Amniotic stem cell (primary cell): Measurements from ENCODE around the gene SLK.

Source experiments
- DNase-seq: peaks from one replicate; lab custom pipeline; 2025; lab: John Stamatoyannopoulos, UW

SLK gene

GRCh38 chr10:103941801-103942200 is 25.1 kb upstream of the SLK start:
- no peak for DNase-seq

GRCh38 chr10:103942866-103943265 is 24.1 kb upstream of the SLK start:
- no peak for DNase-seq

- no peak for DNase-seq
Measured at GRCh38 chr10:103947799-103948516, 19.0 kb upstream of the SLK start.

- no peak for DNase-seq
Measured at GRCh38 chr10:103949728-103950127, 17.2 kb upstream of the SLK start.

GRCh38 chr10:103951183-103951582 is 15.8 kb upstream of the SLK start:
- DNase-seq = no peak

GRCh38 chr10:103951942-103952341 is 15.0 kb upstream of the SLK start:
- DNase-seq = no peak

GRCh38 chr10:103954543-103954942 is 12.4 kb upstream of the SLK start:
- DNase-seq = no peak

GRCh38 chr10:103958996-103959395 is 7.9 kb upstream of the SLK start:
- DNase-seq = no peak

- DNase-seq = no peak
Measured at GRCh38 chr10:103960103-103960502, 6.8 kb upstream of the SLK start.

- peak; percentile 8 for DNase-seq
Measured at GRCh38 chr10:103967448-103968071, 620 bp downstream of the SLK start.

- DNase-seq = no peak
Measured at GRCh38 chr10:103968441-103969391, 1.8 kb downstream of the SLK start.

GRCh38 chr10:103969436-103969835 is 2.5 kb downstream of the SLK start:
- DNase-seq = no peak

- no peak for DNase-seq
Measured at GRCh38 chr10:103969857-103970627, 3.1 kb downstream of the SLK start.

GRCh38 chr10:103975169-103975568 is 8.2 kb downstream of the SLK start:
- no peak for DNase-seq

- DNase-seq = no peak
Measured at GRCh38 chr10:103977204-103977603, 10.3 kb downstream of the SLK start.

GRCh38 chr10:103979530-103979929 is 12.6 kb downstream of the SLK start:
- no peak for DNase-seq

- no peak for DNase-seq
Measured at GRCh38 chr10:103980288-103980906, 13.5 kb downstream of the SLK start.

- DNase-seq = no peak
Measured at GRCh38 chr10:103982639-103983038, 15.7 kb downstream of the SLK start.

GRCh38 chr10:103983367-103983911 is 16.5 kb downstream of the SLK start:
- no peak for DNase-seq

- no peak for DNase-seq
Measured at GRCh38 chr10:103985726-103986125, 18.8 kb downstream of the SLK start.

- no peak for DNase-seq
Measured at GRCh38 chr10:103986360-103986759, 19.4 kb downstream of the SLK start.
